22Rv1 (cell line): Measurements from ENCODE around the gene DCUN1D3.

Experiments
- CTCF ChIP-seq: fragments of 450-650 bp; IDR thresholded peaks from 2 replicates; pipeline ENCODE4 v1.5.1; 2017; ENCODE audit warnings: mild to moderate bottlenecking
- ZFX ChIP-seq: fragments of 450-650 bp; IDR thresholded peaks from 2 replicates; pipeline ENCODE4 v1.6.1; 2017; ENCODE audit warnings: antibody characterized with exemption, borderline replicate concordance

GRCh38 chr16:20806168-20807050, 93.7 kb downstream of the DCUN1D3 start, which contains the start of the genes ERI2 and REXO5:
- TF ChIP-seq CTCF (peak; percentile 60), ZFX (no peak)
